ENCODE results near the gene COL19A1. TPM values are rescaled to one million over a fixed set of nuclear protein-coding genes. Genes with fewer than 3 reads are reported as not detected.

Gene COL19A1
- total and polyA plus RNA-seq, 7 donors, result 0.54 to 1.6 (median 0.83) TPM; not detected in 3

- 76 to 87% methylated on average over 8 of the region's 8 CpGs for WGBS, 2 donors
- no peaks in the 10 kb centered on the region for H3K9me3 ChIP-seq
- intact Hi-C loops (cut with DNase I), result no loop called here
These were observed 350.4 kb downstream of the COL19A1 start for GRCh38 chr6:70216767-70217166.

DNA sequence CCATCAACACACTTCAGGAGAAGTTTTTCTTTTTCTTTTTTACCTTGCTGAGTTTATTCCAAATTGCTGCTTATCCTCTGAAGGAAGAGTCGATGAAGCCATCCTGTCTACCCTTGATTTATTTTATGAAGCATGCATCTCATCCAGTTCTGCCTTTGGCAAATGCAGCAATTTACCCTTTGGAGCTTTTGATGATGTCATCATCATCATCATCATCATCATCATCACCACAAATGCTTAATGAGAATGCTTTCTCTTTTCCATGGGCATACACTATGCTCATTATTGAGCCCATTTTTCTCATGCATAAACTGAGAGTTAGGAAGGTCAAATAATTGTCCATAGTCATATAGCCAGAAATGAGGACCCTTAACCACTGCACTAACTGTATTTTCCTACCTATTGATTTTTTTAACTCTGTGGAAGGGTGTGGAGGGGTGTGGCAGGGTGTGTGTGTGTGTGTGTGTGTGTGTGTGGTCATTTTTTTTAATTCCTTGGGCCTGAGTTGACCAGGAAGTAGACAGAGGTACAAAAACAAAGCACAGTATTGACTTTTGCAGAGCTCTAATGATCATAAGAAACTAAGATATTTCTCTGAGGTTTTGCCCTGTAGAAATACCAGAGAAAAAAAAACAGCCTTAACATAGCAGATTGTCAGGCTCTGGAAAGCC is 353.7 kb downstream of the COL19A1 start:
- no peaks in the 10 kb centered on the region for H3K36me3 ChIP-seq
- no peak for TF ChIP-seq POLR2AphosphoS5 (IDR thresholded peaks at IDR 0.05)
- intact Hi-C loops (cut with DNase I), result loop anchor here (2.0 kb wide), 1 partner anchor 149 kb away; no protein-coding TSS in a partner anchor
- no peaks in the 10 kb centered on the region for H3K4me1 ChIP-seq
- WGBS, 2 donors, result 78 to 81% methylated on average over 1 of the region's 1 CpG
- no peak overlapping the region for H3K4me3 ChIP-seq
- H3K27me3 ChIP-seq, result no peaks in the 10 kb centered on the region
- DNase-seq, result no peak
- H3K27ac ChIP-seq, result no peak overlapping the region
- H3K9me3 ChIP-seq, result no peaks in the 10 kb centered on the region

More at GRCh38 chr6:70216767-70217166, 350.4 kb downstream of the COL19A1 start:
- no peak for TF ChIP-seq EP300 (IDR thresholded peaks at IDR 0.05)
- TF ChIP-seq, protein P1, sequence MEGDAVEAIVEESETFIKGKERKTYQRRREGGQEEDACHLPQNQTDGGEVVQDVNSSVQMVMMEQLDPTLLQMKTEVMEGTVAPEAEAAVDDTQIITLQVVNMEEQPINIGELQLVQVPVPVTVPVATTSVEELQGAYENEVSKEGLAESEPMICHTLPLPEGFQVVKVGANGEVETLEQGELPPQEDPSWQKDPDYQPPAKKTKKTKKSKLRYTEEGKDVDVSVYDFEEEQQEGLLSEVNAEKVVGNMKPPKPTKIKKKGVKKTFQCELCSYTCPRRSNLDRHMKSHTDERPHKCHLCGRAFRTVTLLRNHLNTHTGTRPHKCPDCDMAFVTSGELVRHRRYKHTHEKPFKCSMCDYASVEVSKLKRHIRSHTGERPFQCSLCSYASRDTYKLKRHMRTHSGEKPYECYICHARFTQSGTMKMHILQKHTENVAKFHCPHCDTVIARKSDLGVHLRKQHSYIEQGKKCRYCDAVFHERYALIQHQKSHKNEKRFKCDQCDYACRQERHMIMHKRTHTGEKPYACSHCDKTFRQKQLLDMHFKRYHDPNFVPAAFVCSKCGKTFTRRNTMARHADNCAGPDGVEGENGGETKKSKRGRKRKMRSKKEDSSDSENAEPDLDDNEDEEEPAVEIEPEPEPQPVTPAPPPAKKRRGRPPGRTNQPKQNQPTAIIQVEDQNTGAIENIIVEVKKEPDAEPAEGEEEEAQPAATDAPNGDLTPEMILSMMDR (IDR thresholded peaks at IDR 0.05), result no peak
- no peak for TF ChIP-seq POLR2A (IDR thresholded peaks at IDR 0.05)
- no peak for TF ChIP-seq POLR2AphosphoS5 (IDR thresholded peaks at IDR 0.05)
- no peak for DNase-seq
- Histone ChIP-seq H3K4me1 (no peaks in the 10 kb centered on the region), H3K4me3 (no peak overlapping the region), H3K36me3 (no peaks in the 10 kb centered on the region), H3K27me3 (no peaks in the 10 kb centered on the region), H3K27ac (no peak overlapping the region)

- no peaks in the 10 kb centered on the region for H3K9me3 ChIP-seq
- no peaks in the 10 kb centered on the region for H3K27me3 ChIP-seq
- H3K27ac ChIP-seq, result no peak overlapping the region
- H3K4me1 ChIP-seq, result no peaks in the 10 kb centered on the region
- TF ChIP-seq POLR2A (IDR thresholded peaks at IDR 0.05), result no peak
- TF ChIP-seq, protein P1 (IDR thresholded peaks at IDR 0.05), result peak; percentile 23 to 74 (median 54)
- H3K4me3 ChIP-seq, result no peak overlapping the region
- no peak for DNase-seq
- intact Hi-C loops (cut with DNase I), result loop anchor here (2.0 kb wide), 1 partner anchor 148 kb away; no protein-coding TSS in a partner anchor
- 5 to 19% methylated on average over 4 of the region's 4 CpGs for WGBS, 2 donors
- no peaks in the 10 kb centered on the region for H3K36me3 ChIP-seq
These were observed 354.8 kb downstream of the COL19A1 start for GRCh38 chr6:70221025-70221714.

- Histone ChIP-seq H3K36me3 (no peaks in the 10 kb centered on the region), H3K27me3 (no peaks in the 10 kb centered on the region), H3K9me3 (no peaks in the 10 kb centered on the region), H3K27ac (no peak overlapping the region), H3K4me1 (no peaks in the 10 kb centered on the region), H3K4me3 (no peak overlapping the region)
- TF ChIP-seq, protein P1 (IDR thresholded peaks at IDR 0.05), result no peak
- TF ChIP-seq EP300 (IDR thresholded peaks at IDR 0.05) (no peak), POLR2A (IDR thresholded peaks at IDR 0.05) (no peak), POLR2AphosphoS5 (IDR thresholded peaks at IDR 0.05) (no peak)
- WGBS, 2 donors, result 26 to 62% methylated on average over 6 of the region's 6 CpGs
- intact Hi-C loops (cut with DNase I), result loop anchor here (2.0 kb wide), 1 partner anchor 147 kb away; no protein-coding TSS in a partner anchor
- no peak for DNase-seq
These were observed 355.5 kb downstream of the COL19A1 start for GRCh38 chr6:70221715-70222438.

- no peak for DNase-seq
These were observed 356.0 kb downstream of the COL19A1 start for GRCh38 chr6:70222439-70222749.

More at GRCh38 chr6:70222439-70222749, 356.0 kb downstream of the COL19A1 start:
- WGBS, 2 donors, result 19 to 68% methylated on average over 2 of the region's 2 CpGs
- intact Hi-C loops (cut with DNase I), result no loop called here
- H3K36me3 ChIP-seq, result no peaks in the 10 kb centered on the region
- no peaks in the 10 kb centered on the region for H3K4me1 ChIP-seq
- no peak overlapping the region for H3K4me3 ChIP-seq
- H3K27me3 ChIP-seq, result no peaks in the 10 kb centered on the region
- H3K9me3 ChIP-seq, result no peaks in the 10 kb centered on the region
- TF ChIP-seq EP300 (IDR thresholded peaks at IDR 0.05) (no peak), POLR2AphosphoS5 (IDR thresholded peaks at IDR 0.05) (no peak), POLR2A (IDR thresholded peaks at IDR 0.05) (no peak)
- TF ChIP-seq, protein P1 (IDR thresholded peaks at IDR 0.05), result no peak
- H3K27ac ChIP-seq, result no peak overlapping the region

All from sigmoid colon (tissue), 7 donors.